HT1080 (cell line): ENCODE measurements around the gene MPRIP. TPM values are rescaled to one million over a fixed set of nuclear protein-coding genes. Genes with fewer than 3 reads are reported as not detected.
A peak's percentile ranks its signal among the peaks of the same experiment; 100 is the strongest.

Experiments used
- DNase-seq: peaks from one replicate; pipeline ENCODE4 v3.0.0-alpha.2; 2015; ENCODE audit warnings: low read depth
- total RNA-seq: library from RNA; depleted of rRNA; stranded (reverse); fragments of >200 nt; shearing (Covaris generic); gene quantifications from 2 replicates; pipeline ENCODE4 v1.2.3, GENCODE V29; 2014

MPRIP gene
- total RNA-seq, 1 experiment from 2014 or later: 340 TPM

DNA sequence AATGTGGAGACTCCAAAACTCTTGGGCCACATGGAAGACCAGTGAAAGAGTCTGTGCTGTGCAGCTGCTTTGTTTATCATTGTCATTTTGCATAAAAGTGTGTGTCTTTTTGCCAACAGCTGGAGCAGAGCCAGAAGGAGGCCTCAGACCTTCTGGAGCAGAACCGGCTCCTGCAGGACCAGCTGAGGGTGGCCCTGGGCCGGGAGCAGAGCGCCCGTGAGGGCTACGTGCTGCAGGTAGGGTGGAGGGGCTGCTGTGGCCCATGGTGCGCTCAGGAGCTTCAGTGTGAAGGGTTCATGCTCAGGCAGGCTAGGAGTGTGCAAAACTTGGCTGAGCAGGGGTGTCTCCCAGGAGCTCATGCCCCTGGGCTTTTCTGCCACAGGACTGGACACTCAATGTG, 118.9 kb downstream of the MPRIP start:
- no peak for DNase-seq

DNA sequence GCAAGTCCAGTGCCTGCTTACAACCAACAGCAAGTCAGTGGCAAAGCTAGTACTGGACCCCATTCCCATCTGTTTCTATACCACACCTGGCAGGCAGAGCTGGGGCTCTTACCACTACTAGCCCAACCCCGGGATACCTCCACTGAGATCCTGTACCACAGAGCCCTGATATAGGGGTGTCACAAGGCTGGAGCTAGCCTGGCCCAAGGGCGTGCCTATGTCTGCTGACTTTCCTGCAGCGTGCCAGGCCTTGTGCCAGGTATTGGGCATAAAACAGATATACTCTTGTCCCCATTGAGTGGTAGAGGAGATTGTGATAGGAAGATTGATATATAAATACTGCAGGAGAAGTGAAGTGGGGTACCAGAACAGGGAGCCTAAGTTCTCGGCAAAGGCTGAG, 119.5 kb downstream of the MPRIP start:
- no peak for DNase-seq

DNA sequence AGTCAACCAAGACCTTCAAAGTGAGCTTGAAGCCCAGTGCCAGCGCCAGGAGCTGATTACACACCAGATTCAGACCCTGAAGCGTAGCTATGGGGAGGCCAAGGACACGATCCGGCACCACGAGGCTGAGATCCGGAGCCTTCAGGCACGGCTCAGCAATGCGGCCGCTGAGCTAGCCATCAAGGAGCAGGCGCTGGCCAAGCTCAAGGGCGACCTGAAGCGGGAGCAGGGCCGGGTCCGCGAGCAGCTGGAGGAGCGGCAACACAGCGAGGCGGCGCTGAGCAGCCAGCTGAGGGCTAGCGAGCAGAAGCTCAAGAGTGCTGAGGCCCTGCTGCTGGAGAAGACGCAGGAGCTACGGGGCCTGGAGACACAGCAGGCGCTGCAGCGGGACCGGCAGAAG, 121.9 kb downstream of the MPRIP start:
- DNase-seq: no peak

- DNase-seq: no peak
Measured at GRCh38 chr17:17164676-17165075, 122.4 kb downstream of the MPRIP start.

- DNase-seq: no peak
Measured at GRCh38 chr17:17165666-17166308, 123.5 kb downstream of the MPRIP start.

GRCh38 chr17:17166446-17166845, 124.2 kb downstream of the MPRIP start:
- no peak for DNase-seq

GRCh38 chr17:17167356-17167755, 125.1 kb downstream of the MPRIP start:
- no peak for DNase-seq

GRCh38 chr17:17167986-17168385, 125.7 kb downstream of the MPRIP start:
- no peak for DNase-seq

GRCh38 chr17:17168401-17168800, 126.1 kb downstream of the MPRIP start:
- no peak for DNase-seq

GRCh38 chr17:17169396-17169795, 127.1 kb downstream of the MPRIP start:
- no peak for DNase-seq

- DNase-seq: no peak
Measured at GRCh38 chr17:17170346-17170985, 128.2 kb downstream of the MPRIP start.

- DNase-seq: no peak
Measured at GRCh38 chr17:17171186-17171585, 128.9 kb downstream of the MPRIP start.

DNA sequence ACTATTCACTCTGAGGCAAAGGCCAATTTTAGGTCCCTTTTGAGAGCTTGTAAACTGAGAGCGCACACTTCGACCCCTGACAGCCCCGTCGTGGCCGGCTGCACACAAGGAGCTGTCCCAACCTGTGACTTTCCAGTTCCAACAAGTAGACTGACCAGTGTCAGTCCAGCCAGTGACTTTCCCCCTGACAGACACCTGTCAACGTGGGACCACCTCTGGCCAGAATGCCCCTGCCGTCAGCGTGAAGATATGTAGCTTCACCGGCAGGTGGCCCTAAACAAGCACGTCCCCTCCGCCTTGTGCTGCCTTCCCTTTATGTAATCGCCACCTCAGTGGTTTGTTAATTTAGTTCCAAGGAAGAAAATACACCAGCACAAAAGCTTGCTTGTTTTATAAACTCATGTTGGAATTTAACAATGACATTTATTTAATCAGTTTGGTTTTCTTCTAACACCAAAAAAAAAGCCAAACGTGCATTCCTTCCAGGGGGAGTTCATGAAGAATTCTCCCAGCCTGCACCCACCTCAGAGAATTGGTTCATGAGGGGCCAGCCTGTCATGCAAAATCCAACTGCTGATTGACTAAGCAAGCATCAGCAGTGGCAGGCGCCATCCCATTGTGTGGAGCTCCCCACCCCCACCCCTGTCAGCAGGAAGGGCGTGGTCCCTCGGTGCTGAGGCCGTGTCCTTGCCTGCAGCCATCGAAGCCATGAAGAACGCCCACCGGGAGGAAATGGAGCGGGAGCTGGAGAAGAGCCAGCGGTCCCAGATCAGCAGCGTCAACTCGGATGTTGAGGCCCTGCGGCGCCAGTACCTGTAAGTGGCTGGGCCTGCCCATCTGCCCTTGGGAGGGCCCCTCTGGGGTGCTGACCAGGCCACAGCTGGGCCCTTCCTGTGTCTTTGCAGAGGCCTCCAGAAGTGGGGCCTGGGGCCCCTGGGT, 130.0 kb downstream of the MPRIP start:
- no peak for DNase-seq

DNA sequence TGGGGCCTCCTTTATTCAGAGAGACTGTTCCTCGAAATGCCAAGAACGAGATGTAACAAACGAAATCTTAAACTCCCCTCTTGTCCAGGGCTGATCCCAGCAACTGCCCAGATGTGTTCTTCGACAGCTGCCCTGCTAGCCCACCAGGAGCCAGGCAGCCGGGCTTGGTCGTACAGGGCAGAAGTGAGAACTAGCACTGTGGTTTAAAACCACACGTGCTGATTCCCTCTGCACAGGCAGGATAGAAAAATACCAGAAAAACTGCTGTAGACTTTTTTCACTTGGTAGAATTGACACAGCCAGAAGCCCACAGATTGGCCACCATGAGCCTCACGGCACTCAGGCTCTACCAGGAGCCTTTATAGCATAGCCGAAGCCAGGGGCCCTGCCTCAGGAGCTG, 130.7 kb downstream of the MPRIP start:
- no peak for DNase-seq

GRCh38 chr17:17173921-17174320, 131.7 kb downstream of the MPRIP start:
- DNase-seq: no peak

GRCh38 chr17:17175340-17175739, 133.1 kb downstream of the MPRIP start:
- no peak for DNase-seq

DNA sequence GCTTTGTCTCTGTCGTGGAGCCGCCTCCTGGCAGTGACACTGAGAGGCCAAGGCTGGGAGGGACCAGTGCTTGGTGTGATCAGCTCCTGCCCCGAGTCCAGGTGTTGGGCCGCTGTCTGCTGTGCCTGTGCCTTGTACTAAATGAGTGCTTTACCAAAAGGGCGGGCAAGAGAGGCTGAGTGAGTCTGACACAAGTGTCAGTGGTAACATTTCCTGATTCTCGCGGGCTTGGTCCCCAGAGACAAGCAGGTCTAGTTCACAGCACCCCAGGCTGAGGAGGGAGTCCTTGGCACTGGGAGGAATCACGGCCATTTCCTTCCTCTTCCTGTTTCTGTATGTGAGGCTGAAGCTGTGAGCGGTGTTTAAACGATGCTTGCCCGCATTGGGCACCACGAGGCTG, 133.7 kb downstream of the MPRIP start:
- DNase-seq: no peak

GRCh38 chr17:17176341-17176740, 134.1 kb downstream of the MPRIP start:
- DNase-seq: no peak

GRCh38 chr17:17177176-17177575, 134.9 kb downstream of the MPRIP start:
- DNase-seq: no peak

- DNase-seq: peak; percentile 67
Measured at GRCh38 chr17:17179371-17179827, 137.1 kb downstream of the MPRIP start.

GRCh38 chr17:17180141-17180603, 137.9 kb downstream of the MPRIP start:
- DNase-seq: no peak
